ENCODE measurements around the gene ASAP2. TPM values are rescaled to one million over a fixed set of nuclear protein-coding genes. Genes with fewer than 3 reads are reported as not detected.

The ASAP2 gene
- total RNA-seq, 1 donor from 2014 or later = 49.6 TPM

- no peak overlapping the region for H3K4me3 Mint-ChIP-seq (ENCODE audit: unreplicated experiment)
- peaks cover 4% of the 10 kb centered on the region for H3K27me3 Mint-ChIP-seq (ENCODE audit: unreplicated experiment)
- H3K9me3 Mint-ChIP-seq (ENCODE audit: unreplicated experiment) = peaks cover 5% of the 10 kb centered on the region
- DNase-seq = no peak
- H3K4me1 Mint-ChIP-seq (ENCODE audit: low read depth, unreplicated experiment) = peaks cover 33% of the 10 kb centered on the region
- H3K27ac Mint-ChIP-seq (ENCODE audit: unreplicated experiment) = no peak overlapping the region
- TF ChIP-seq CTCF (IDR thresholded peaks at IDR 0.05; ENCODE audit: partially characterized antibody, unreplicated experiment) = no peak
- H3K36me3 Mint-ChIP-seq (ENCODE audit: unreplicated experiment) = no peaks in the 10 kb centered on the region
These were observed 50.0 kb downstream of the ASAP2 start for GRCh38 chr2:9256570-9257043.

DNA sequence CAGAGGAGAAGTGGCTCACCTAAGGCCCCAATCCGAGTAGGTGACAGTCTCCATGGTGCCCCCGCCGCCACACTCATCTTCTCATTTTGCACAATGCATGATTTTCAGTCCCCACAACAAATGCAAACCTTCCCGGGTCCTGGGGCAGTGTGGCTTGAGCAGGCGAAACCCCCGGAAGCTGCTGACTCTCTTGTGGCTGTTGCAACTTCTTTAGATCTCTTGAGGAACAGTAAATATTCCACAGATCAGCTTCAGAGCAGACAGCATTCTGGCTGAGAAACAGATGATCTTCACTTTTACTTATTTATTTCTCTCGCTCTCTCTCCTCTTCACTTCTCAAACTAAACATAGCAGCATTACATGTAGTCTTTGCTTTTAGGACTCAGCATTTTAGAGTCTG lies 51.9 kb downstream of the ASAP2 start:
- Mint-ChIP-seq H3K36me3 (ENCODE audit: unreplicated experiment) (no peaks in the 10 kb centered on the region), H3K4me3 (ENCODE audit: unreplicated experiment) (peak overlapping the region; percentile 1), H3K4me1 (ENCODE audit: low read depth, unreplicated experiment) (peaks cover 38% of the 10 kb centered on the region), H3K27me3 (ENCODE audit: unreplicated experiment) (peaks cover 3% of the 10 kb centered on the region), H3K27ac (ENCODE audit: unreplicated experiment) (peak overlapping the region; percentile 17), H3K9me3 (ENCODE audit: unreplicated experiment) (no peaks in the 10 kb centered on the region)
- no peak for TF ChIP-seq CTCF (IDR thresholded peaks at IDR 0.05; ENCODE audit: partially characterized antibody, unreplicated experiment)
- no peak for DNase-seq

DNA sequence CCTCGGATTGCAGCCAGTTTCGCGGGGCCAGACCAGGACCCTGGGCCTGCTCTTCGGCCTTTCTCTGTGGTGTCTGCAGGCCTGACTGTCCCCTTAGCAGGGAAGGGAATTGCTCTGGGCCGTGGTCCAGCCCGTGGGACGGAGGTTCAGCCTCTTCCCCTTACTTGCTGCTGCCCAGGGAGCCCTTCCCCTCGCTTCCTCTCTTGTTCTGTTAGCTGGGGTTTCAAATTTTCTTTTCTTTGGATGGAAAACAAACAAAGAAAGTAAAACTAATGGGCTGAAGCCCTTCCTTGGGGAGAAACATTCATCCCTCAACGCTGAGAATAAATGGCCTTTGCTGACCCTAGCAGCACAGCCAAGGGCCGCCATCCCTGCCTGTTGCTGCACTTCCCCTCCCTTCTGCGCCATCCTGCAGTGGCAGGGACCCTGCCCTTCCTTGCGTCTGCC lies 52.4 kb downstream of the ASAP2 start:
- TF ChIP-seq CTCF (IDR thresholded peaks at IDR 0.05; ENCODE audit: partially characterized antibody, unreplicated experiment) = no peak
- H3K27ac Mint-ChIP-seq (ENCODE audit: unreplicated experiment) = no peak overlapping the region
- no peaks in the 10 kb centered on the region for H3K36me3 Mint-ChIP-seq (ENCODE audit: unreplicated experiment)
- H3K27me3 Mint-ChIP-seq (ENCODE audit: unreplicated experiment) = peaks cover 4% of the 10 kb centered on the region
- no peak for DNase-seq
- H3K4me1 Mint-ChIP-seq (ENCODE audit: low read depth, unreplicated experiment) = peaks cover 37% of the 10 kb centered on the region
- H3K9me3 Mint-ChIP-seq (ENCODE audit: unreplicated experiment) = no peaks in the 10 kb centered on the region
- H3K4me3 Mint-ChIP-seq (ENCODE audit: unreplicated experiment) = peak overlapping the region; percentile 1

GRCh38 chr2:9260464-9260918 lies 53.9 kb downstream of the ASAP2 start:
- H3K4me1 Mint-ChIP-seq (ENCODE audit: low read depth, unreplicated experiment) = peaks cover 39% of the 10 kb centered on the region
- H3K4me3 Mint-ChIP-seq (ENCODE audit: unreplicated experiment) = no peak overlapping the region
- no peaks in the 10 kb centered on the region for H3K9me3 Mint-ChIP-seq (ENCODE audit: unreplicated experiment)
- peaks cover 7% of the 10 kb centered on the region for H3K27me3 Mint-ChIP-seq (ENCODE audit: unreplicated experiment)
- DNase-seq = no peak
- H3K27ac Mint-ChIP-seq (ENCODE audit: unreplicated experiment) = no peak overlapping the region
- H3K36me3 Mint-ChIP-seq (ENCODE audit: unreplicated experiment) = no peaks in the 10 kb centered on the region
- TF ChIP-seq CTCF (IDR thresholded peaks at IDR 0.05; ENCODE audit: partially characterized antibody, unreplicated experiment) = no peak

- Mint-ChIP-seq H3K27me3 (ENCODE audit: unreplicated experiment) (peaks cover 7% of the 10 kb centered on the region), H3K9me3 (ENCODE audit: unreplicated experiment) (no peaks in the 10 kb centered on the region), H3K36me3 (ENCODE audit: unreplicated experiment) (no peaks in the 10 kb centered on the region), H3K4me3 (ENCODE audit: unreplicated experiment) (no peak overlapping the region), H3K27ac (ENCODE audit: unreplicated experiment) (no peak overlapping the region), H3K4me1 (ENCODE audit: low read depth, unreplicated experiment) (peaks cover 30% of the 10 kb centered on the region)
- no peak for DNase-seq
- no peak for TF ChIP-seq CTCF (IDR thresholded peaks at IDR 0.05; ENCODE audit: partially characterized antibody, unreplicated experiment)
These were observed 54.7 kb downstream of the ASAP2 start for GRCh38 chr2:9261231-9261883.
